SIG-M5 treated with dmso at 0.1 percent for 504 hours (cell line): ENCODE results near the gene RERGL.
A peak's percentile ranks its signal among the peaks of the same experiment; 100 is the strongest.
"Not testable (repeated sequence)": the region's sequence is repeated elsewhere in the genome, so short reads cannot be mapped to it uniquely, and the experiment has no call there.

Source experiments
- DNase-seq: peaks from one replicate; lab custom pipeline; 2025; ENCODE audit not compliant: unreplicated experiment; lab: John Stamatoyannopoulos, UW

Gene RERGL

GRCh38 chr12:18090093-18090492 lies at the start of gene RERGL:
Gene RERGL, minus strand, starts transcription at chr12:18090193. Its CDS starts 53 bp downstream, at chr12:18090140.
- no peak for DNase-seq

- DNase-seq = peak; percentile 59
Measured at GRCh38 chr12:18139254-18139653, 49.3 kb upstream of the RERGL start.

- DNase-seq = no peak
Measured at GRCh38 chr12:18135509-18135908, 45.5 kb upstream of the RERGL start.

GRCh38 chr12:18135086-18135485 lies 45.1 kb upstream of the RERGL start:
- no peak for DNase-seq

GRCh38 chr12:18130851-18131250 lies 40.9 kb upstream of the RERGL start:
- no peak for DNase-seq

- DNase-seq = no peak
Measured at GRCh38 chr12:18123707-18124106, 33.7 kb upstream of the RERGL start.

GRCh38 chr12:18120899-18121298 lies 30.9 kb upstream of the RERGL start:
- DNase-seq = no peak

- DNase-seq = no peak
Measured at GRCh38 chr12:18108611-18109010, 18.6 kb upstream of the RERGL start.

- no peak for DNase-seq
Measured at GRCh38 chr12:18103624-18104023, 13.6 kb upstream of the RERGL start.

- DNase-seq = no peak
Measured at GRCh38 chr12:18101043-18101442, 11.1 kb upstream of the RERGL start.

- no peak for DNase-seq
Measured at GRCh38 chr12:18084080-18084479, 5.9 kb downstream of the RERGL start.

- DNase-seq = no peak
Measured at GRCh38 chr12:18079541-18080246, 10.3 kb downstream of the RERGL start.

GRCh38 chr12:18074001-18074400 lies 16.0 kb downstream of the RERGL start:
- DNase-seq = no peak

GRCh38 chr12:18072723-18073122 lies 17.3 kb downstream of the RERGL start:
- DNase-seq = no peak

- DNase-seq = no peak
Measured at GRCh38 chr12:18071336-18071735, 18.7 kb downstream of the RERGL start.

- DNase-seq = no peak
Measured at GRCh38 chr12:18068355-18068754, 21.6 kb downstream of the RERGL start.

GRCh38 chr12:18066666-18067065 lies 23.3 kb downstream of the RERGL start:
- DNase-seq = no peak

GRCh38 chr12:18062867-18063266 lies 27.1 kb downstream of the RERGL start:
- DNase-seq = not testable (repeated sequence)

GRCh38 chr12:18057051-18057450 lies 32.9 kb downstream of the RERGL start:
- no peak for DNase-seq

GRCh38 chr12:18054925-18055619 lies 34.9 kb downstream of the RERGL start:
- no peak for DNase-seq

GRCh38 chr12:18045446-18045992 lies 44.5 kb downstream of the RERGL start:
- DNase-seq = no peak

GRCh38 chr12:18040060-18040742 lies 49.8 kb downstream of the RERGL start:
- not testable (repeated sequence) for DNase-seq
